Measurements from ENCODE around the gene MCMBP.

GRCh38 chr10:119908166-119908565 lies 35.5 kb upstream of the MCMBP start:
- TF ChIP-seq CTCF (IDR thresholded peaks at IDR 0.05) (no peak), POLR2A (IDR thresholded peaks at IDR 0.05) (no peak), POLR2AphosphoS5 (IDR thresholded peaks at IDR 0.05; ENCODE audit: insufficient read depth in 1 of 2, low read depth in 1 of 2) (no peak)

All from vagina (tissue), 2 donors.